Embryonic facial prominence (tissue), 1 donor: ENCODE data around the gene RPS26.
"Not testable (repeated sequence)": the region's sequence is repeated elsewhere in the genome, so short reads cannot be mapped to it uniquely, and the experiment has no call there.

Experiments
- DNase-seq: peaks from one replicate; pipeline ENCODE4 v3.0.0-alpha.2; 2016; ENCODE audit errors: extremely low spot score

The RPS26 gene

DNA sequence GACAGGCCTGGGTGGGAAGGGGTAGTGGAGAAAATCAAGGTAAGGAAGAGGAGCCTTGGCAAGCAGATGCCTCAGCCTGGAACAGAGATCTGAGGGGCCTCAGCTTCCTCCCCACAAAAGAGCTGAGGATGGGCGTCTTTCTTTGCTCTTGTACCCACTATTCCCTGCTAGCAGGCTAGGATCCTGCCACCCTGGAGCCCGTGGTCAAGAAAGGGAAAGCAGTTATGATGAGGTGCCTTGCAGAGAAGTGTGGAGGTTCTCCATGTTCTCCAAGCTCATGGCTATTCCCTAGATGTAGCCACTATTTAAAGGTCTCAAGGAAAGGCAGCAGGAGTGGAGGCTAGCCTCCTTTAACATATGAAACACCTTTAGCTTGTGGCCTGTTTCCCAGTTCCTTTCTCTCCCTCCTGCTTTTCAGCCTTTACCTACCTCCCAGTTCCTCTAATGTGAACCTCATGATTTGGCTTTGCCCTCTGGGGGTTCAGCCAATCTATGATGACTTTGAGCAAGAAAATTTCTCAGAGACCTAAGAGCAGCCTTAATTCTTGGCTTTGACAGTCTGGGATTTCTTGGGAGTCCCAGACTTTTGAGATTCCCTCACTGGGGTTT is 19.7 kb upstream of the RPS26 start:
- DNase-seq: no peak

DNA sequence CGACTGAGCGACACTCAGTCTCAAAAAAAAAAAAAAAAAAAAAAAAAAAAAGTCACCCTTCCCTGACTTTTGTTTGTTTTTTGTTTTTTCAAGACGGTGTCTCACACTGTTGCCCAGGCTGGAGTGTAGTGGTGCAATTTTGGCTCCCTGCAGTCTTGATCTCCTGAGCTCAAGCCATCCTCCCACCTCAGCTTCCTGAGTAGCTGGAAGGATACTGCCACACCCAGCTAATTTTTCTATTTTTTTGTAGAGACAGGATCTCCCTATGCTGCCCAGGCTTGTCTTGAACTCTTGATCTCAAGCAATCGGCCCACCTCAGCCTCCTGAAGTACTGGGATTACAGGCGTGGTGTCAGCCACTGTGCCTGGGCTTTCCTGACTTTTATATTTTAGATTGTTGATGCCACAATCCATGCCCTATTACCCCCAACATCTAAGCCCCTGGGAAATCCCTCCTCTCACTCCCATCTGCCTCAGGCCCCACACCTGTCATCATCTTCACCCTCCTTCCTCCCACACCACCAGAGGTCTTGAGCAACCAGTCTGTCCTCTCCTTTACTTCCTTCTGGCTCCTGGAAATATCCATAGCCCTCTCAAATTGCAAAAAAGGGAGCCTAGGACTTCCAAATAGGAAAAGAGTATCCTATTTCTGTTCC is 13.1 kb upstream of the RPS26 start:
- no peak for DNase-seq

DNA sequence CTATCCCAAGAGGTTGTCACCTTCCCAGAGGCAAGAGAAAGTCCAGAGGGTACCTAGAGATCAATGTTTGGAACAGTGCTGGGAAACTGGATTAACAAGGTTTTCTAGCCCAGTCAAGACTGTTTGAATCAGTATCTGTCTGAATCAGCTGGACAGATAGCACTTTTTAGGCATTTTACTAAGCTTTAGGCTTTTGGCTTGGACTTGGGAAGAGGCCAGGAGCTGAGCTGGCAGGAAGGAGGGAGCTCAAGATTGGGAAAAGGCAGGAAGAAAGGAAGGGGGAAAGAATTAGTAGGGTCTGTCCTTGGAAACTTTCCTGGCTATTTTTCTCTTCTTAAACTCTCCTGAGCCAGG is 12.6 kb upstream of the RPS26 start:
- DNase-seq: no peak

DNA sequence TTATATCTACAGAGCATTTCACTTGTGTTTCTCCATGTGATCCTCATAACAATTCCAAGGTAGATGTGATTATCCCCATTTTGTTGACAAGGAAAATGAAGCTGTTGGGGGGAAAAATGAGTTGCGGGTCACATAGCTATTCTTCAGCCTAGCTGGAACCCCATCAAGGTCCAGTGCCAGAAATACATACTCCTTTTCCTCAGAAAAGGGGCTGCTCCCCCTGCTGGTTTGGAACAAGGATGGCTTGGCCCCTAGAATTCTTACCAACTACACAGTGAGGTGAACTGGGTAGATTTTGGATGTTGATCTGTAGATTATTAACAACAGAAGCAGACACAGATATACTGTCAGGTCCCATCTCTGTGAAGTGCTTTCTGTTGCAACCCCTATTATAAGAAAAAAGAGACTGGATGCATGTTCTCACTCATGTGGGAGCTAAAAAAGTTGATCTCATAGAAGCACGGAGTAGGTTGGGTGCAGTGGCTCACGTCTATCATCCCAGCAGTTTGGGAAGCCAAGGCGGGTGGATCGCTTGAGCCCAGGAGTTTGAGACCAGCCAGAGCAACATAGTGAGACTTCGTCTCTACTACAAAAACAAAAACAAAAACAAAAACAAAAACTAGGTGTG is 11.9 kb upstream of the RPS26 start:
- DNase-seq: no peak

DNA sequence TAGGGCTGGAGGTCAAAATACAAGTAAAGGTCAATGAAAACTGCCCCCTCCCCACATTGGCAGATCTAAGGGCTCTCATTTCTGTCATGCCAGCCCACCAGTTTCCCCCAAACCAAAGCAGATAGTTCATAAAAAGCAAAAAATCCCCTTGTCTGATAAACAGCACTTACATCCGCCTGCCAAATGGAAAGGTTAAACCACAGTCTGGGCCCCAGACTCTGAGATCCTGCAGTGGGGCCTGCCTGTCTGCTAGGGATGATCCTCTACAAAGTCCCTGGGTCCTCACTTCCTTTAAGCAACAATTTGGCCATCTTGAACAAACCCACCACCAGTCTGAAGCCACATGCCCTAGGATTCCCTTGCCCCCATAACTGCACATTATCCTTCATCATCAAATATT is 9.7 kb upstream of the RPS26 start:
- no peak for DNase-seq

DNA sequence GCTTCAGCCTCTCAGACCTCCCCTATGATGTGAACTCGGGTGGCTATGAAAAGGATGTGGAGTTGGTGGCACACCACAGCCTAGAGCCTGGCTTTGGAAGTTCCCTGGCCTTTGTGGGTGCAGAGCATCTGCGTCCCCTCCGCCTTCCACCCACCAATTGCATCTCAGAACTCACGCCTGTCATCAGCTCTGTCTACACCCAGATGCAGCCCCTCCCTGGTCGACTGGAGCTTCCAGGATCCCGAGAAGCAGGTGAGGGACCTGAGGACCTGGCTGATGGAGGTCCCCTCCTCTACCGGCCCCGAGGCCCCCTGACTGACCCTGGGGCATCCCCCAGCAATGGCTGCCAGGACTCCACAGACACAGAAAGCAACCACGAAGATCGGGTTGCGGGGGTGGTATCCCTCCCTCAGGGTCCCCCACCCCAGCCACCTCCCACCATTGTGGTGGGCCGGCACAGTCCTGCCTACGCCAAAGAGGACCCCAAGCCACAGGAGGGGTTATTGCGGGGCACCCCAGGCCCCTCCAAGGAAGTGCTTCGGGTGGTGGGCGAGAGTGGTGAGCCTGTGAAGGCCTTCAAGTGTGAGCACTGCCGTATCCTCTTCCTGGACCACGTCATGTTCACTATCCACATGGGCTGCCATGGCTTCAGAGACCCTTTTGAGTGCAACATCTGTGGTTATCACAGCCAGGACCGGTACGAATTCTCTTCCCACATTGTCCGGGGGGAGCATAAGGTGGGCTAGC is 7.0 kb upstream of the RPS26 start:
- no peak for DNase-seq

DNA sequence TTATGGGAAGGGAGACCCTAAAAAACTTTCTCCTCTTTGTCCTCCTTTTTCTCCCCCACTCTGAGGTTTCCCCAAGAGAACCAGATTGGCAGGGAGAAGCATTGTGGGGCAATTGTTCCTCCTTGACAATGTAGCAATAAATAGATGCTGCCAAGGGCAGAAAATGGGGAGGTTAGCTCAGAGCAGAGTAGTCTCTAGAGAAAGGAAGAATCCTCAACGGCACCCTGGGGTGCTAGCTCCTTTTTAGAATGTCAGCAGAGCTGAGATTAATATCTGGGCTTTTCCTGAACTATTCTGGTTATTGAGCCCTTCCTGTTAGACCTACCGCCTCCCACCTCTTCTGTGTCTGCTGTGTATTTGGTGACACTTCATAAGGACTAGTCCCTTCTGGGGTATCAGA is 4.6 kb upstream of the RPS26 start:
- DNase-seq: no peak

DNA sequence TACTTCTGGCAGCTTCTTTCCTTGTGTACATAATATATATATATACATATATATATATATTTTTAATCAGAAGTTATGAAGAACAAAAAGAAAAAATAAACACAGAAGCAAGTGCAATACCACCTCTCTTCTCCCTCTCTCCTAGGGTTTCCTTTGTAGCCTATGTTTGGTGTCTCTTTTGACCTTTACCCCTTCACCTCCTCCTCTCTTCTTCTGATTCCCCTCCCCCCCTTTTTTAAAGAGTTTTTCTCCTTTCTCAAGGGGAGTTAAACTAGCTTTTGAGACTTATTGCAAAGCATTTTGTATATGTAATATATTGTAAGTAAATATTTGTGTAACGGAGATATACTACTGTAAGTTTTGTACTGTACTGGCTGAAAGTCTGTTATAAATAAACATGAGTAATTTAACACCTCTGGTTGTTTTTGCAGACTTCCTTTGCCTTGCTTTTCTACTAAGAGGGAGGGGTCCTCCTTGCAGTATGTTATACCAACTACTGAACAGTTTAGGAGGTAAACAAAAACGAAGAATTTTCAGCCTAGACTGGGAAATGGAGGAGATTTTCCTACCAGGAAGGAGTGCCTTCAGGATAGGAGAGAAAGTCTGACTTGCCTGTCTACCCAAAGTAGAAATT is 3.6 kb upstream of the RPS26 start:
- DNase-seq: no peak

DNA sequence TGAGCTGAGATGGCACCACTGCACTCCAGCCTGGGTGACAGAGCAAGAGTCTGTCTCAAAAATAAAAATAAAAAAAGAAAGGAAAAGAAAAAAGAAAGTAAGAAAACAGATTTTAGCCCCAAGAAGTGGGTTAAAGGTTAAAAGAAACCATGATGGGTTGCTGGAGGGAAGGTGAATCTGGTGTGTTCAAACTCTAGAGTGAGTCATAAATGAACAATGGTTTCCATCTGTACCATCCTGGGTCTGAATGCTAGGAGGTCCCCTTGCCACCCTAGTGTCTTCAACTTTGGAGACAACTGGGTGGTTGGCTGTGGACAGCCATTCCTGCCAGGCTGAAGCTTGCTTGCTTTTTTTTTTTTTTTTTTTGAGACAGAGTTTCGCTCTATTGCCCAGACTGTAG is 1.6 kb upstream of the RPS26 start:
- DNase-seq: no peak

DNA sequence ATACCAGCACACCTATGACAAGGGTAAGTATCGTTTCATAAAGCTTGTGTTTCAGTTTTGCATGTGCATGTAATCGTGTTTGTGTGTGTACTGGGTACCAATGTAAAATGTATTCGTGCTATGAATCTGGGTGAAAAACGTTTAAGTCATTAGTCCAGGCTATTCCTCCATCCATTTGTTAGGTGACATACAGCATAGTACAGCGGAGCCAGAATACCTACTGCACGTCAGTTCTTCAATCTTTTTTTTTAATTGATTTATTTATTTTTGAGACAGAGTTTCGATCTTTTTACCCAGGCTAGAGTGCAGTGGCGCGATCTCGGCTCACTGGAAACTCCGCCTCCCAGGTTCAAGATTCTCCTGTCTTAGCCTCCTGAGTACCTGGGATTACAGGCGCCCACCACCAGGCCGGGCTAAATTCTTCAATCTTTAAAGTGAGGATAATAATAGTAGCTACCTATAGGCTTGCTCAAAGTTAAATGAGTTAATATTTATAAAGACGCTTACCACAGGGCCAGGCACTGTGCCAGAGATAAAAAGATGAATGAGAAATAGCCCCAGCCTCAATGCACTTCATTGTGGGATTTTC is 661 bp upstream of the RPS26 start:
- no peak for DNase-seq

DNA sequence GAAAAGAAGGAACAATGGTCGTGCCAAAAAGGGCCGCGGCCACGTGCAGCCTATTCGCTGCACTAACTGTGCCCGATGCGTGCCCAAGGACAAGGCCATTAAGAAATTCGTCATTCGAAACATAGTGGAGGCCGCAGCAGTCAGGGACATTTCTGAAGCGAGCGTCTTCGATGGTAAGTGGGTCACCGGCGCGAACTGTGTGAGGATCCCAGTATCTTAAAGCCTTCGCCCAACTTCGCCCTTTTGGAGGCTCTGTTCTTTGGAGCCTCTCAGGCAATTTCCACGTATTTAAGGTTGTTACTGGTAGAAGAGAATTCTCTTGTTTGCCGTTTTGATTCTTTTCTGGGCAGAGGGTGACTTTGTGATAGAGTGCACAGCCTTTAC is 704 bp downstream of the RPS26 start:
- not testable (repeated sequence) for DNase-seq

DNA sequence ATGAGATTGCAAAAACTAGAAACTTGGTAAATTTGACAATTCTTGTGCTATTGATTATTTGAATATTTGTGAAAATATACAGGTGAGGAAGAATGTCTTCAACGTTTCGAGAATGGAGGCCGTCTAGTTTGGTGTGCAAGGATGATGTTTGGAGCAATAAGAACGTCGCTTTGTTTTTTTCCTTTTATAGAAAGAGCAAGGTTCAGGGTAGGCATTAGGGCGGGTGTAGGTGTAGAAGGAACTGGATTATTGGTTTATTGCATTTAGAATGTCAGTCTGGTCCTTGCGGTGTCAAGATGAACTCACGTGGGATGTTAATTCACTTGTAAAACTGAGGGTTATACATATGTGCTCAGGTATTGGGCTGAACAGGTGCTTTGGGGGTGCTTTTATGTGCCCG is 1.1 kb downstream of the RPS26 start:
- no peak for DNase-seq

DNA sequence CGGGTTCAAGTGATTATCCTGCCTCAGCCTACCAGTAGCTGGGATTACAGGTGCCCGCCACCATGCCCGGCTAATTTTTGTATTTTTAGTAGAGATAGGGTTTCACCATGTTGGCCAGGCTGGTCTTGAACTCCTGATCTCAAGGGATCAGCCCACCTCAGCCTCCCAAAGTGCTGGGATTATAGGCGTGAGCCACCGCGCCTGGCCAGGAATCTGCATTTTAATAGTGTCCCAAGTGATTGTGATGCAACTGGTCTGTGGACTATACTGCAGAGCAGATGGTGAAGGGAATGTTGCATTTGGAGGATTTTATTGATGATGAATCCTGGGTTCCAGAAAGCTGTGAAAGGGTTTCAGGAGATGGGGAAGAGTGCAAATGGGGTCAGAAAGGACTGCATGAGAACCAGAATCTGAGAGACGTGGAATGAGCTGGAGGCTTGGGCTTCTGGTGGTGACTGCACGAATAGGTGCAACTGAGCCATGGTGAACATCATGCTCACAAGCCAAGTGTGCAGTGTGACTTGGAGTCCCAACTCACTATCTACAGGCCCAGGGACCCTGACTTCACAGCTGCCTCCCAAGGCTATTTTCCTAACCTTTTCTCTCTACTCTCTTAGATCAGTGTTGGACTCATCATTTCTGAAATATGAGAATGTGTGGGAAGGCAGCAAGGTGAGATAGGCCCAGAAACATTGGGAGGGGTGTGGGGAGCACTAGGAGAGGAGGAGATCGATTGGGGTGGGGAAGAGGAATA is 4.5 kb downstream of the RPS26 start:
- DNase-seq: no peak

DNA sequence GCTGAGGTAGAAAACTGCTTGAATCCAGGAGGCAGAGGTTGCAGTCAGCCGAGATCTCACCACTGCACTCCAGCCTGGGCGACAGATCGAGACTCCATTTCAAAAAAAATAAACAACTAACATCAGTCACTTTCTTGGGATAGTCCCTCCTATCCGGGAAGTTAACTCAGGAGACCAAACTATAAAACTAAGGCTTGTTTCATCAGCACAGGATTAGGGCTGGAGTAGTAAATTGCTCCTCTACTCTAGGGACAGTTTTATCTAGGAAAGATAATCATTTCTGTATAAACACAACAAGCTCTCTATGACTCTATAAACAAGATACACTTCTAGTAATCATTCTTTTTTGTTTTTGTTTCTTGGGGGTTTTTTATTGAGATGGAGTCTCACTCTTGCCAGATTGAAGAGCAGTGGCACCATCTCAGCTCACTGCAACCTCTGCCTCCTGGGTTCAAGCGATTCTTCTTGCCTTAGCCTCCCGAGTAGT is 11.7 kb downstream of the RPS26 start:
- no peak for DNase-seq

DNA sequence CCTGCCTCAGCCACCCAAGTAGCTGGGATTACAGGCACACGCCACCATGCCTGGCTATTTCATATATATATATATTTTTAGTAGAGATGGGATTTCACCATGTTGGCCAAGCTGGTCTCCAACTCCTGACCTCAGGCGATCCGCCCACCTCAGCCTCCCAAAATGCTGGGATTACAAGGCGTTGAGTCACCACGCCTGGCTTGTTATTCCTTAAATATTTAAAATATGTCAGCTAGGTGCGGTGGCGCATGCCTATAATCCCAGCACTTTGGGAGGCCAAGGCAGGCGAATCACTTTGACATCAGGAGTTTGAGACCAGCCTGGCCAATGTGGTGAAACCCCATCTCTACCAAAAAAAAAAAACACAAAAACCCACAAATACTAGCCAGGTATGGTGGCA is 18.2 kb downstream of the RPS26 start:
- DNase-seq: not testable (repeated sequence)

DNA sequence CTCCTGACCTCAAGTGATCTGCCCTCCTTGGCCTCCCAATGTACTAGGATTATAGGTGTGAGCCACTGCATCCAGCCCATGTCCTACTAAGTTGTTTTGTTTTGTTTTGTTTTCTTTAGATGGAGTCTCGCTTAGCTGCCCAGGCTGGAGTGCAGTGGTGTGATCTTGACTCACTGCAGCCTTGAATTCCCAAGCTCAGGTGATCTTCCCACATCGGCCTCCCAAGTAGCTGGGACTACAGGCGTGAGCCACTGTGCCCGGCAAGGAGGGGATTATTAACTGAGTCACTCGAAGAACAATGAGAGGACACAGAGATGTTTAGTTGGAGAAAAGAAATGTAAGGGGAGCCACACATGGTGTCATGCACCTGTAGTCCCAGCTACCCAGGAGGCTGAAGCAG is 20.3 kb downstream of the RPS26 start:
- no peak for DNase-seq

DNA sequence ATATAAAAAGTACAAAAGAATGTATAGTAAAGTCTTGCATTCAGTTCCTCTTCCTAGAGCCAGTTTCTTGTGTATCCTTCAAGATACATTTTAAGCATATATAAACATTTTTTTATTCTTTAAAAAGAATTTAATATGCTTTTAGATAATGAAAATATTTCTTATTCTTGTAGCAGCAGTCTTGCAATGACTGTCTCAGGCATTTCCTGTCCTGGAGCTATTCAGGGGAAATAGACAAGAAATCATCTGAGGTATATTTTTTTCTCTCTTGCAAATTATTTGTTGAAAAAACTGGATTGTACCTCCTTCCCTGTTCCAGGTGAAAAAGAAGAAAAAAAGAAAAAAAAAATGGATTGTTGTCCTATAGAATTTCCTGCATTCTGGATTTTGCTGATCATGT is 21.3 kb downstream of the RPS26 start:
- DNase-seq: no peak

DNA sequence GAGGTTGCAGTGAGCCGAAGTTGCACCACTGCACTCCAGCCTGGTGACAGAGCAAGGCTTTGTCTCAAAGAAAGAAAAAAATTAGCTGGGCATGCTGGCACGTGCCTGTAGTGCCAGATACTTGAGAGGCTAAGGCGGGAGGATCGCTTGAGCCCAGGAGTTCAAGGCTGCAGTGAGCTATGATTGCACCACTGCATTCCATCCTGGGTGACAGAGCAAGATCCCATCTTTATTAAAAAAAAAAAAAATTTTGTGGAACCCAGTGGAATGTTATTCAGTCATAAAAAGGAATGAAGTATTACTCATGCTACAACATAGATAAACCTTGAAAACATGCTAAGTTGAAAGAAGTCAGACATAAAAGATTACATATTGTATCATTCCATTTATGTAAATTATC is 29.9 kb downstream of the RPS26 start:
- DNase-seq: no peak

DNA sequence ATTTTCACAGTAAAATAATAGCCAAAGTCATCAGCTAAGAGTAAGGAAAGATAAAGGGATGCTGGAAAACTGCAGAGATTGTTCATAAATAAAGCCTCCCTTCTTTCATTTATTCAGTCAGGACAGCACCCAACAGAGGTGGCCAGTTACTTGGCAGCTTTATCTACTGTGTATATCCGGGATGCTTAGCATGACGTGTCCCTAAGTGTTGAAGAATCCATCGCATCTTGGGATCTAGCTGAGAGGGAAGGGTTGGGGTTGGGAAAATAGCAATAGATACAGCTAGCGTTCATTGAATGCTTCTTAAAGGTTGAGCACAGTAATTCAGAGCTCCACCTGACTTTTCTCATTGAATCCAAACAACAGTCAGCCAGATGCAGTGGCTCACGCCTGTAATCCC is 32.7 kb downstream of the RPS26 start:
- DNase-seq: no peak

DNA sequence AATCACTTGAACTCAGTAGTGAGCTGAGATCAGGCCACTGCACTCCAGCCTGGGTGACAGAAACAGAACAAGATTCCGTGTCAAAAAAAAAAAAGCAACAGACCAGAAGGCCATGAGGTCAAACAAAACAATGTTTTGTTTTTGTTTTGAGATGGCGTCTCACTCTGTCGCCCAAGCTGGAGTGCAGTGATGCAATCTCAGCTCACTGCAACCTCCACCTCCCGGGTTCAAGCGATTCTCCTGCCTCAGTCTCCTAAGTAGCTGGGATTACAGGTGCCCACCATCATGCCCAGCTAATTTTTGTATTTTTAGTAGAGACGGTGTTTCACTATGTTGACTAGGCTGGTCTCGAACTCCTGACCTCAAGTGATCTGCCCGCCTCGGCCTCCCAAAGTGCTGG is 36.2 kb downstream of the RPS26 start:
- not testable (repeated sequence) for DNase-seq

DNA sequence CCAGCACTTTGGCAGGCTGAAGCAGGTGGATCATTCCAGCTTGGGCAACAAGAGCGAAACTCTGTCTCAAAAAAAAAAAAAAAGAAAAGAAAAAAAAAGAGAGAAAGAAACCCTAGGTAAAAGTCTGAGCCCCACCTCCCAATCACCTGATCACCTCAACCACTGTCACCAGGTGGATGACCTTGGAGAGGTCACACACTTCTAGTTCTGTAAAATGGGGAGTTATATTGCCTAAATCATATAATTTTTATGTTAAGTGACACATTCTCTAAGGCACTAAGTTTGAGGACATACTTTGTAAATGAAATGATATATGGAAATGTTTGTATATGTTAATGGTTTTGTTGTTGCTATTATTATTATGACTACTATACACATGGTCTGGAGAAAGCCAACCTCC is 36.7 kb downstream of the RPS26 start:
- no peak for DNase-seq
